CD14-positive monocyte (primary cell): ENCODE measurements around the gene RELB. TPM values are rescaled to one million over a fixed set of nuclear protein-coding genes. Genes with fewer than 3 reads are reported as not detected.
"Not testable (repeated sequence)": the region's sequence is repeated elsewhere in the genome, so short reads cannot be mapped to it uniquely, and the experiment has no call there.

Experiments used
- DNase-seq, 3 donors: peaks; one replicate each; pipeline ENCODE4 v3.0.0-alpha.2; 2011 to 2022
- H2AFZ ChIP-seq: 2 replicates; pipeline ENCODE4 v1.6.0; 2012; ENCODE audit warnings: mild to moderate bottlenecking, low read depth, low read length, inconsistent platforms; ENCODE audit not compliant: insufficient read depth, poor library complexity, severe bottlenecking
- H3K27ac ChIP-seq, 2 donors: 1 replicate in 1 of 2; 2 replicates in 1 of 2; pipeline ENCODE4 v1.5.1; 2012 to 2013; ENCODE audit warnings: low read length in 2 of 2, control low read depth in 1 of 2, inconsistent platforms in 1 of 2, low read depth in 1 of 2, mild to moderate bottlenecking in 1 of 2
- H3K27me3 ChIP-seq, 2 donors: one replicate each; pipeline versions ENCODE4 v1.6.0 to v1.6.1; 2011 to 2013; ENCODE audit warnings: low read length in 2 of 2; ENCODE audit not compliant: control insufficient read depth in 2 of 2, insufficient read depth in 2 of 2
- H3K36me3 ChIP-seq, 2 donors: replicated peaks in 1 of 2; 1 replicate in 1 of 2; 2 replicates in 1 of 2; pipeline versions ENCODE4 v1.5.1 to v1.6.1; 2012 to 2013; ENCODE audit warnings: low read length in 2 of 2, control low read depth in 1 of 2, inconsistent platforms in 1 of 2, mild to moderate bottlenecking in 1 of 2; ENCODE audit not compliant: insufficient read depth in 2 of 2, control insufficient read depth in 1 of 2
- H3K4me1 ChIP-seq, 2 donors: 1 replicate in 1 of 2; 2 replicates in 1 of 2; pipeline versions ENCODE4 v1.5.1 to v1.6.1; 2012 to 2013; ENCODE audit warnings: low read length in 2 of 2, control low read depth in 1 of 2, inconsistent platforms in 1 of 2, mild to moderate bottlenecking in 1 of 2, moderate library complexity in 1 of 2; ENCODE audit not compliant: insufficient read depth in 2 of 2, control insufficient read depth in 1 of 2
- H3K4me2 ChIP-seq: replicated peaks from 2 replicates; pipeline ENCODE3; 2012; ENCODE audit warnings: low read length, moderate library complexity, mild to moderate bottlenecking; ENCODE audit not compliant: poor library complexity, severe bottlenecking; ENCODE audit errors: extremely low read depth
- H3K4me3 ChIP-seq, 3 experiments: fragments of 200-600 bp in 1 of 3; sonication (generic) in 1 of 3; replicated peaks in 1 of 3; 1 replicate in 2 of 3; 2 replicates in 1 of 3; pipeline ENCODE4 v1.5.1; 2011 to 2013; ENCODE audit warnings: low read length in 3 of 3, mild to moderate bottlenecking in 3 of 3, control low read depth in 2 of 3, low read depth in 2 of 3, inconsistent platforms in 1 of 3, moderate library complexity in 1 of 3
- H3K79me2 ChIP-seq: 2 replicates; pipeline ENCODE4 v1.6.0; 2012; ENCODE audit warnings: mild to moderate bottlenecking, control low read depth, inconsistent platforms, low read length, moderate library complexity; ENCODE audit not compliant: insufficient read depth
- H3K9ac ChIP-seq: 2 replicates; pipeline ENCODE4 v1.6.0; 2017; ENCODE audit warnings: low read length, mild to moderate bottlenecking; ENCODE audit not compliant: insufficient read depth, poor library complexity, severe bottlenecking
- H3K9me3 ChIP-seq, 2 donors: replicated peaks in 1 of 2; 1 replicate in 1 of 2; 2 replicates in 1 of 2; pipeline versions ENCODE4 v1.5.1 to v1.6.1; 2012 to 2013; ENCODE audit warnings: low read length in 2 of 2, control low read depth in 1 of 2; ENCODE audit not compliant: control insufficient read depth in 1 of 2, insufficient read depth in 1 of 2
- H4K20me1 ChIP-seq: 2 replicates; pipeline ENCODE4 v1.6.0; 2012; ENCODE audit warnings: mild to moderate bottlenecking, low read length, control low read depth, moderate library complexity; ENCODE audit not compliant: insufficient read depth
- H3K27ac Mint-ChIP-seq, 7 donors: one replicate each; pipeline ENCODE4 v1.8.0; 2020; ENCODE audit warnings: mild to moderate bottlenecking in 7 of 7, mixed read lengths in 7 of 7, moderate library complexity in 6 of 7, inconsistent platforms in 2 of 7
- H3K27me3 Mint-ChIP-seq, 3 donors: one replicate each; pipeline ENCODE4 v1.8.0; 2021 to 2022; ENCODE audit warnings: low read depth in 3 of 3, mild to moderate bottlenecking in 3 of 3, mixed read lengths in 3 of 3, moderate library complexity in 3 of 3, inconsistent platforms in 1 of 3
- H3K36me3 Mint-ChIP-seq, 2 donors: one replicate each; pipeline ENCODE4 v1.8.0; 2020; ENCODE audit warnings: mixed read lengths in 2 of 2, inconsistent platforms in 1 of 2, mild to moderate bottlenecking in 1 of 2
- H3K4me1 Mint-ChIP-seq: one replicate; pipeline ENCODE4 v1.8.0; 2020; ENCODE audit warnings: mild to moderate bottlenecking, mixed read lengths
- H3K4me3 Mint-ChIP-seq, 2 donors: one replicate each; pipeline ENCODE4 v1.8.0; 2020; ENCODE audit warnings: mild to moderate bottlenecking in 2 of 2, mixed read lengths in 2 of 2, moderate library complexity in 1 of 2
- H3K9me3 Mint-ChIP-seq, 7 donors: one replicate each; pipeline ENCODE4 v1.8.0; 2020 to 2022; ENCODE audit warnings: mixed read lengths in 7 of 7, mild to moderate bottlenecking in 6 of 7, moderate library complexity in 6 of 7, inconsistent platforms in 2 of 7
- CTCF ChIP-seq: fragments of 200-600 bp; IDR thresholded peaks from one replicate; pipeline ENCODE4 v1.8.0; 2022; ENCODE audit warnings: antibody characterized with exemption, mild to moderate bottlenecking
- WGBS: methylation state at CpG from one replicate; pipeline ENCODE4 v1.1.5; 2013; ENCODE audit warnings: missing lambda C conversion rate; ENCODE audit not compliant: insufficient coverage; 5-methylcytosine and 5-hydroxymethylcytosine counted together
- intact Hi-C, 2 donors: fragments of 100-400 bp; cut with micrococcal nuclease; formaldehyde crosslinking; loops; one replicate each; pipeline versions ENCODE4 v1.15.0 to v1.15.1; 2023
- polyA plus RNA-seq, 3 donors: library from polyadenylated mRNA; depleted of rRNA in 1 of 3; unstranded in 2 of 3; stranded (reverse) in 1 of 3; fragments of 300-500 nt in 2 of 3; fragments of >200 nt in 1 of 3; fragmentation: Illumina TruSeq in 2 of 3; gene quantifications; 1 replicate in 2 of 3; 2 replicates in 1 of 3; pipeline ENCODE4 v1.2.3, GENCODE V29; 2012 to 2021

RELB gene
- polyA plus RNA-seq, 3 donors, result 32.3 to 35.0 (median 34.4) TPM

- H3K27ac Mint-ChIP-seq, result no peak overlapping the region
- Histone ChIP-seq H4K20me1 (peaks cover 34% of the 10 kb centered on the region), H2AFZ (no peak overlapping the region), H3K4me2 (no peak overlapping the region), H3K4me1 (no peaks in the 10 kb centered on the region), H3K27ac (no peak overlapping the region), H3K79me2 (peaks cover 10% of the 10 kb centered on the region), H3K27me3 (no peaks in the 10 kb centered on the region), H3K9me3 (no peaks in the 10 kb centered on the region), H3K36me3 (peaks cover 37 to 79% of the 10 kb centered on the region in 2 donors), H3K4me3 (no peak overlapping the region), H3K9ac (no peak overlapping the region)
- H3K36me3 Mint-ChIP-seq, result peaks cover 46 to 77% of the 10 kb centered on the region in 2 donors
- WGBS, result 100% methylated on average over 3 of the region's 5 CpGs
- H3K4me3 Mint-ChIP-seq, result no peak overlapping the region
- intact Hi-C loops, result no loop called here
- H3K4me1 Mint-ChIP-seq, result no peaks in the 10 kb centered on the region
- TF ChIP-seq CTCF, result no peak
- no peak for DNase-seq
- H3K27me3 Mint-ChIP-seq, result peaks cover 0 to 3% (median 2%) of the 10 kb centered on the region in 3 donors
- no peaks in the 10 kb centered on the region for H3K9me3 Mint-ChIP-seq
Observed at GRCh38 chr19:44969437-44969836, 31.8 kb upstream of the RELB start.

GRCh38 chr19:44971451-44971850 lies 29.8 kb upstream of the RELB start:
- Histone ChIP-seq H3K36me3 (peaks cover 47 to 80% of the 10 kb centered on the region in 2 donors), H4K20me1 (peaks cover 28% of the 10 kb centered on the region)
- intact Hi-C loops, H3K4me1 Mint-ChIP-seq, H3K27ac Mint-ChIP-seq, DNase-seq, H3K9ac ChIP-seq, H3K4me3 Mint-ChIP-seq, H3K27me3 Mint-ChIP-seq, H3K27me3 ChIP-seq, H3K27ac ChIP-seq, H3K79me2 ChIP-seq, H2AFZ ChIP-seq, H3K9me3 Mint-ChIP-seq, H3K4me1 ChIP-seq, H3K4me3 ChIP-seq, H3K4me2 ChIP-seq, H3K9me3 ChIP-seq: not testable (repeated sequence)
- no CpG with 5 or more reads among the region's 6 CpGs for WGBS
- peaks cover 51 to 77% of the 10 kb centered on the region in 2 donors for H3K36me3 Mint-ChIP-seq
